Measurements from ENCODE around the gene MCM3.

GRCh38 chr6:52331793-52332457, 47.4 kb upstream of the MCM3 start:
- no peak for TF ChIP-seq CTCF (IDR thresholded peaks at IDR 0.05)
- TF ChIP-seq POLR2A (IDR thresholded peaks at IDR 0.05): no peak
